NB4 (cell line): ENCODE data around the gene GADD45G.

Experiments used
- CTCF ChIP-seq: IDR thresholded peaks from one replicate; pipeline ENCODE4 v1.5.1; 2012; ENCODE audit warnings: low read depth, low read length
- POLR2A ChIP-seq: IDR thresholded peaks from 2 replicates; pipeline ENCODE4 v1.6.1; 2011; ENCODE audit warnings: mild to moderate bottlenecking; ENCODE audit not compliant: insufficient read length; ENCODE audit errors: extremely low read depth
- TF ChIP-seq, protein P1 (sequence below): IDR thresholded peaks from 2 replicates; pipeline ENCODE4 v1.6.1; 2011; ENCODE audit warnings: low read depth, low read length

DNA sequence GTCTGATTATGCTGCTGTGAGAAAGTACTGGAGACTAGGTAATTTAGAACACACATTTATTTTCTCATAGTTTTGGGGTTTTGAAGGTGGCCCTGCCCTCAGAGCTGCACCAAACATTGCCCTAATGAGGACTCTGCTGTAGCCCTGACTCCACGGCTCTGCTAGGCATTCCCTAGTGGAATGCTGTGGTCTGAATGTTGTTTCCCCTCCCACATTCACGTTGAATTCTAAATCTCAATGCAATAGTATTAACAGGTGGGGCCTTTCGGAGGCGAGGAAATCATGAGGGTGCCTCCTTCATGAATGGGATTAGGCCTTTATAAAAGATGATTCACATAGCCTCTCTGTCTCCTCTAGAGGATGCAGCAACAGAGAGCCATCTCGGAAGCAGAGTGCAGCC, 25.7 kb downstream of the GADD45G start:
- TF ChIP-seq CTCF (no peak), POLR2A (no peak)
- TF ChIP-seq, protein P1, sequence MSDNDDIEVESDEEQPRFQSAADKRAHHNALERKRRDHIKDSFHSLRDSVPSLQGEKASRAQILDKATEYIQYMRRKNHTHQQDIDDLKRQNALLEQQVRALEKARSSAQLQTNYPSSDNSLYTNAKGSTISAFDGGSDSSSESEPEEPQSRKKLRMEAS, result no peak
